NCI-H128 (cell line): ENCODE results near the gene RGS6.
A peak's percentile ranks its signal among the peaks of the same experiment; 100 is the strongest.

Experiments
- DNase-seq: peaks from one replicate; lab custom pipeline; 2025; ENCODE audit not compliant: unreplicated experiment; lab: John Stamatoyannopoulos, UW

The RGS6 gene

GRCh38 chr14:72401101-72401625, 468.9 kb downstream of the RGS6 start:
- DNase-seq = no peak

DNA sequence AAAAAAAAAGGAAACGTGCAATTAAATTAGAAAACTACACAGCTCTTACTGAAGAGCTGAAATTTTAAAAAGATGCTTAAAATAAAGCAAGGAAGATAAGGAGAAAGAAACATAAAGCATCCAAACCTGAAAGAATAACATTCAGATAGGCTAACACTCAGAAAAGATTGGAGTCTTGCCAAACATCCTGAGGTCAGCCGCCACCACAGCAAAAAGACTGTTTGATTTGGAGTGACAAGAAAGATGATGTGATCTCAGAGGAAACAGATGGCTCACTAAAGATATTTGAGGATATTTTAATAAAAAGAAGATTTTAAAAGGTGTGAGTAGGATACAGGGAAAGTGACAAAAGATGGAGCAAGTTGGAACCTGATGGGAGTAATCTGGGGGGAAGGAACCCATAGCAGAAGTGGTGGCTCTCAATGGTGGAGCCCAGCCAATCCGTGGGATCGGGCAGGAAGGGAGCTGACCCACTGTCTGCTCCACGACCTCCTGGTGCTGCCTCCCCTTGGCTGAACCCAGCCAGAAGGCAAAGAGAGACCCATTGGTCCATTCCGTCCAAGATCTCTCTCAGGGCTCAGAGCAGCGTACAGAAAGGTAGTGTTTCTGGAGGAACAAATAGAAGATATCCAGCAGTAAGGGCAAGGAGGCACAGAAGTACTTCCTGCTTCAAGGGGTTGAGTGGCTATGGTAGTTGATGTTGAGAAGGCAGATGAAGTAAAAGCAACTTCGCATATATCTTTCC, 469.6 kb downstream of the RGS6 start:
- no peak for DNase-seq

DNA sequence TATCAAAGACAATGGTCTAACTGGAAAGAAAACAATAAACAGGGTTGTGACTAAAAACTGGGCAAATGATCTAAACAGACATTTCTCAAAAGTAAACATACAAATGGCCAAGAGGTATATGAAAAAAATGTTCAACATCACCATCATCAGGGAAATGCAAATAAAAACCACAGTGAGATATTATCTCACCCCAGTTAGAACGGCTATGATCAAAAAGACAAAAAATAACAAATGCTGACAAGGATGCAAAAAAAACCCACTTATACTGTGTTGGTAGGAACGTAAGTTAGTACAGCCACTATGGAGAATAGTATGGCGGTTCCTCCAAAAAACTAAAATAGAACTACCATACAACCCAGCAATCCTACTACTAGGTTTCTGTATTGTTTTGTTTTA, 470.1 kb downstream of the RGS6 start:
- DNase-seq = no peak

- no peak for DNase-seq
These were observed 472.0 kb downstream of the RGS6 start for GRCh38 chr14:72404106-72404774.

- DNase-seq = no peak
These were observed 472.8 kb downstream of the RGS6 start for GRCh38 chr14:72404998-72405397.

GRCh38 chr14:72408020-72408419, 475.8 kb downstream of the RGS6 start:
- DNase-seq = no peak

- DNase-seq = no peak
These were observed 476.8 kb downstream of the RGS6 start for GRCh38 chr14:72409047-72409446.

DNA sequence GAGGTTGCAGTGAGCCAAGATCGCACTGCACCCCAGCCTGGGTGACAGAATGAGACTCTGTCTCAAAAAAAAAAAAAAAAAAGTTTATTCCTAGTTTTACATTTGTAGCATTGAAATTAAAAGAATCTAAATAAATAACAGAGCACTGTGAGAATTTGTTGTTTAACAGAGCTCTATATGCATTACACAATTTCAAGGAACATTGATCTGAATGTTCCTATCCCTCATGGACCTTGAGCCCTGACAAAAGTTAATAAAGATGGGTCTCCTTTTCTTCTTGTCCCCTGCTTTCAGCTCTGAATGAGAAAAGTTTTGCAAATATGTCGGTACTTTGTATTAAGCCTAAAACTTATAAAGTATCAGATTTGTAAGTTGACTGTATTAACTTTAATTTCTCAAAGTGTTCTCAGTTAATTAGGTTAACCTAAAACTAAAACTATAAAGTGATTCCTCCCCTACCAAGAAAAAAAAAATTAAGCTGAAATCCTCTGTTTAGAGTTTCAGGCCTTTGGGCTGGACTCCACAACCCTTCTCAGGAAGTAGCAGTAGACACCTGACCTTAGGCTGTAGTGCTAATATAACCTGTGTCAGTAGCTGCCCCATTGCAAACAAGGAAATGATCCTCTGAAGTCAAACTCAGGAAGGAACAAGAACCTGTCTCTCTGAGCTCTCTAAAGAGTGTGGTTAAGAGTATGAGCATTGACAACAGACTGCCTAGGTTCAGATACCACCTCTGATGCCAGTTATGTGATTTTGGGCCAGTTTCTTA, 484.0 kb downstream of the RGS6 start:
- DNase-seq = no peak

- no peak for DNase-seq
These were observed 484.7 kb downstream of the RGS6 start for GRCh38 chr14:72416892-72417291.

GRCh38 chr14:72418806-72419205, 486.6 kb downstream of the RGS6 start:
- no peak for DNase-seq

DNA sequence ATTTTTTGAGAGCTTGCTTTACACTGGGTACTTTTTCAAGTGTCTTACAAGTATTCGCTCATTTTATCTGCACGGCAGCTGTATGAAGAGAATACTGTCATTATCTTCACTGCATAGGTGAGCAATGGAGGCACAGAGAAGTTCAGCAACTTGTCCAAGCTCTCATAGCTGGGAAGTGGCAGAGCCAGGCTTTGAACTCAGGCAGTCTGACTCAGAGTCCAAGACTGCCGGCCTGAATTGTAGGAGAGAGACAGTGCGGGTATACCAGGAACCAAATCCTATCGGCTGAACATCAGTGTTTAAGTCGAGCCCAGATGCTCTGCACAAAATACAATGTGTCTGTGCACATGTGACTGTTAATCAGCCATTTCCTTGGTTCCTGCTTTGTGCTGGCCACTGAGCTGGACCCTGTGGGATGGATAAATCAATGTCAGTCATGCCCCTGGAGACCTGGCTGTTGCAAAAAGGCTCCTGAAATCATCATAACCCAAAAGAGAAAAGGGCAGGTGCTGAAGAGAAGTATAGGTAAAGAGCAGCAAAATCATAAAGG, 487.1 kb downstream of the RGS6 start:
- DNase-seq = no peak

- DNase-seq = peak; percentile 35
These were observed 488.7 kb downstream of the RGS6 start for GRCh38 chr14:72420749-72421474.

GRCh38 chr14:72423957-72424356, 491.7 kb downstream of the RGS6 start:
- no peak for DNase-seq

GRCh38 chr14:72430457-72430856, 498.2 kb downstream of the RGS6 start:
- no peak for DNase-seq

GRCh38 chr14:72432748-72433147, 500.5 kb downstream of the RGS6 start:
- DNase-seq = no peak

GRCh38 chr14:72433511-72433910, 501.3 kb downstream of the RGS6 start:
- no peak for DNase-seq

GRCh38 chr14:72434856-72435255, 502.6 kb downstream of the RGS6 start:
- no peak for DNase-seq

DNA sequence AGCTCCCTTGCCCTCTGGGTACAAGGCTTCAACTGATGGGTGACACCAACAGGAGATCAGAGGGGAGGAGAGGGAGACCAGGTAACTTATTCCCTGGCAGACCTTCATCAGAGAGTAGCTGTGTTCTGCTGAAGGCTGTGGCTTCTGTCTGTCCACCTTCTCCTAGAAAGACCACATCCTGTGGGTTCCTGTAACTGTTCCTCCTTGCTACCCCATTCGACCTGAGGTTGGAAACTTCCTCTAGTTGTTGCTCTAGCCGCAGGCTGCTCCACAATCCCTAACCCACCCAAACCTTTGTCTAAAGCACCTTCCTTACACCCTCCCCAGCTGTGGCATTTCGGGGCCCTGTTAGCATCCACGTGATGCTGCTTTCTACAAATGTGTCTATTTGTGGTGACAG, 507.5 kb downstream of the RGS6 start:
- no peak for DNase-seq

GRCh38 chr14:72443256-72443655, 511.0 kb downstream of the RGS6 start:
- no peak for DNase-seq

- DNase-seq = no peak
These were observed 511.8 kb downstream of the RGS6 start for GRCh38 chr14:72443991-72444441.

DNA sequence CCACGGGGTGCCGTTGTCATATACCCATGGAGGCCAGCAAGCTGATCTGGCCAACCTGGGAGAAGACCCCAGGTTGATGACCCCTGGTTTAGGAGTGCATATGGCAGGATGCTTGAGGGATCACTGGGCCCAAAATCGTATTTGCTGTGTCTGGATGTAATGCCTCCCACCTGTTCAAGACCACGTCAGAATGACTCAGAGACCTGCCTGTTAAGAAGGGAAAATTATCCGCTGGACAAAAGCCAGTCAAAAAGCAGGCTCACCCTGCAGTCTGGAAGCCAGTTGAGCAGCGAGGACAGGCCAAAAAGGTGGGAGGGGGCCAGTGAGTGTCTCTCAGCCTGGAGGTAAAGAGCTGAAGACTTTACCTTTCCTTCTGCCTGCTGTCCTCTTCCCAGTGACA, 512.5 kb downstream of the RGS6 start:
- DNase-seq = no peak
